Mammary epithelial cell (primary cell): Measurements from ENCODE around the gene MYBBP1A.

Experiments
- EZH2 ChIP-seq: IDR thresholded peaks from 2 replicates; pipeline ENCODE4 v1.6.1; 2012; ENCODE audit warnings: low read length, inconsistent platforms, borderline replicate concordance
- TF ChIP-seq, protein P1 (sequence below), 2 donors: IDR thresholded peaks in 1 of 2; conservative IDR thresholded peaks in 1 of 2; 2 replicates each; pipeline ENCODE4 v1.5.1; 2011 to 2012; ENCODE audit warnings: inconsistent platforms in 2 of 2, low read length in 2 of 2, mild to moderate bottlenecking in 2 of 2, control low read depth in 1 of 2, low read depth in 1 of 2; ENCODE audit not compliant: insufficient read depth in 1 of 2; ENCODE audit errors: extremely low read depth in 1 of 2

DNA sequence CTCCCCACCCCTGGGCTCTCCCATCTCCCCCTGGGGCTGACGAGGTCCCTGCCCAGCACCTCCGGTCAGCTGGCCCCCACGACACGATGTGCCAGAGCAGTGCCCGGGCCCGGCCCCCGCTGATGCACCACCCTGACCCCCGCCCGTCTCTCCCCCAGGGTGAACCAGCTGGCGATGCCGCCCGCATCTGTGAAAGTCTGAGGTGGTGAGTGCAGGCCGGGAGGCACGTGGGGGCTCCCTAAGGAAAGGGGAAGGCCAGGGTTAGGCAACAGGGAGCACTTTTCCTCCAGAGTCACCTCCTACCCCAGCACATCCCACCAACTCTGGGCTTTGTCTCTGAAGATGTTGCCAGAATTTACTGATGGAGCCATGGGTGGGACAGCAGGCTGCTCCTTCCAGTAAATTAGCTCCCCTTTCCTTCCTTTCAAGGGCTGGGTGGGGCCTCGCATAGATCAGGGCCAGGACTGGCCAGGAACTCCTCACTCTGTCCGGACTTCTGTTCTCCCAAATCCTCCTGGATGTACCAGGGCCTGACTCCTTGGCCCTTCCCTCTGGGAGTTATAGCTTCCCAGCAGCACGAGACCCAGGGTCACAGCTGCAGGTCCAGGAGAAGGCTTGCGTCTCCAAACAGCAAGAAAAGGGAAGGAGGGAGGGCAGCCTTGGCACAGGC, 18.3 kb downstream of the MYBBP1A start:
- TF ChIP-seq, protein P1, sequence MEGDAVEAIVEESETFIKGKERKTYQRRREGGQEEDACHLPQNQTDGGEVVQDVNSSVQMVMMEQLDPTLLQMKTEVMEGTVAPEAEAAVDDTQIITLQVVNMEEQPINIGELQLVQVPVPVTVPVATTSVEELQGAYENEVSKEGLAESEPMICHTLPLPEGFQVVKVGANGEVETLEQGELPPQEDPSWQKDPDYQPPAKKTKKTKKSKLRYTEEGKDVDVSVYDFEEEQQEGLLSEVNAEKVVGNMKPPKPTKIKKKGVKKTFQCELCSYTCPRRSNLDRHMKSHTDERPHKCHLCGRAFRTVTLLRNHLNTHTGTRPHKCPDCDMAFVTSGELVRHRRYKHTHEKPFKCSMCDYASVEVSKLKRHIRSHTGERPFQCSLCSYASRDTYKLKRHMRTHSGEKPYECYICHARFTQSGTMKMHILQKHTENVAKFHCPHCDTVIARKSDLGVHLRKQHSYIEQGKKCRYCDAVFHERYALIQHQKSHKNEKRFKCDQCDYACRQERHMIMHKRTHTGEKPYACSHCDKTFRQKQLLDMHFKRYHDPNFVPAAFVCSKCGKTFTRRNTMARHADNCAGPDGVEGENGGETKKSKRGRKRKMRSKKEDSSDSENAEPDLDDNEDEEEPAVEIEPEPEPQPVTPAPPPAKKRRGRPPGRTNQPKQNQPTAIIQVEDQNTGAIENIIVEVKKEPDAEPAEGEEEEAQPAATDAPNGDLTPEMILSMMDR (conservative IDR thresholded peaks at IDR 0.05 in 1 of 2, IDR thresholded peaks at IDR 0.05 in 1 of 2; ENCODE audit: extremely low read depth in 1 of 2, insufficient read depth in 1 of 2, low read depth in 1 of 2, low read length in 2 of 2): no peak
- no peak for TF ChIP-seq EZH2
